GM20431 (cell line): ENCODE measurements around the gene TK2.

Experiments used
- in situ Hi-C: fragments of 300-500 bp; cut with MseI, MboI; formaldehyde crosslinking; loops from one replicate; pipeline ENCODE4 v1.15.0; 2020; ENCODE audit warnings: low sequenced_read_pairs; ENCODE audit not compliant: unreplicated experiment

TK2 gene

GRCh38 chr16:66489385-66489784 lies 60.5 kb downstream of the TK2 start:
- in situ Hi-C loops = no loop called here

- in situ Hi-C loops = no loop called here
Measured at GRCh38 chr16:66488505-66488904, 61.4 kb downstream of the TK2 start.

- in situ Hi-C loops = no loop called here
Measured at GRCh38 chr16:66487580-66488275, 62.2 kb downstream of the TK2 start.

- in situ Hi-C loops = no loop called here
Measured at GRCh38 chr16:66486773-66487579, 62.9 kb downstream of the TK2 start.

GRCh38 chr16:66486199-66486772 lies 63.6 kb downstream of the TK2 start:
- in situ Hi-C loops = no loop called here

- in situ Hi-C loops = no loop called here
Measured at GRCh38 chr16:66485376-66485775, 64.5 kb downstream of the TK2 start.

GRCh38 chr16:66484453-66485213 lies 65.3 kb downstream of the TK2 start:
- in situ Hi-C loops = no loop called here

GRCh38 chr16:66483689-66484452 lies 66.1 kb downstream of the TK2 start:
- in situ Hi-C loops = no loop called here

GRCh38 chr16:66481943-66482390 lies 68.0 kb downstream of the TK2 start:
- in situ Hi-C loops = no loop called here

- in situ Hi-C loops = no loop called here
Measured at GRCh38 chr16:66481081-66481942, 68.6 kb downstream of the TK2 start.

- in situ Hi-C loops = no loop called here
Measured at GRCh38 chr16:66480265-66481080, 69.4 kb downstream of the TK2 start.

- in situ Hi-C loops = loop anchor here (10.0 kb wide), 1 partner anchor 75 kb away; no protein-coding TSS in a partner anchor
Measured at GRCh38 chr16:66479661-66480264, 70.2 kb downstream of the TK2 start.

- in situ Hi-C loops = loop anchor here (10.0 kb wide), 1 partner anchor 74 kb away; no protein-coding TSS in a partner anchor
Measured at GRCh38 chr16:66478733-66479511, 71.0 kb downstream of the TK2 start.

- in situ Hi-C loops = loop anchor here (10.0 kb wide), 1 partner anchor 72 kb away; no protein-coding TSS in a partner anchor
Measured at GRCh38 chr16:66477028-66477515, 72.8 kb downstream of the TK2 start.

GRCh38 chr16:66476328-66477027 lies 73.4 kb downstream of the TK2 start:
- in situ Hi-C loops = loop anchor here (10.0 kb wide), 1 partner anchor 72 kb away; no protein-coding TSS in a partner anchor

GRCh38 chr16:66475232-66475631 lies 74.7 kb downstream of the TK2 start:
- in situ Hi-C loops = loop anchor here (10.0 kb wide), 1 partner anchor 70 kb away; no protein-coding TSS in a partner anchor
